ENCODE measurements around the gene COL6A3.

COL6A3 gene

GRCh38 chr2:237450583-237450982 is 36.6 kb upstream of the COL6A3 start:
- TF ChIP-seq, protein P1, sequence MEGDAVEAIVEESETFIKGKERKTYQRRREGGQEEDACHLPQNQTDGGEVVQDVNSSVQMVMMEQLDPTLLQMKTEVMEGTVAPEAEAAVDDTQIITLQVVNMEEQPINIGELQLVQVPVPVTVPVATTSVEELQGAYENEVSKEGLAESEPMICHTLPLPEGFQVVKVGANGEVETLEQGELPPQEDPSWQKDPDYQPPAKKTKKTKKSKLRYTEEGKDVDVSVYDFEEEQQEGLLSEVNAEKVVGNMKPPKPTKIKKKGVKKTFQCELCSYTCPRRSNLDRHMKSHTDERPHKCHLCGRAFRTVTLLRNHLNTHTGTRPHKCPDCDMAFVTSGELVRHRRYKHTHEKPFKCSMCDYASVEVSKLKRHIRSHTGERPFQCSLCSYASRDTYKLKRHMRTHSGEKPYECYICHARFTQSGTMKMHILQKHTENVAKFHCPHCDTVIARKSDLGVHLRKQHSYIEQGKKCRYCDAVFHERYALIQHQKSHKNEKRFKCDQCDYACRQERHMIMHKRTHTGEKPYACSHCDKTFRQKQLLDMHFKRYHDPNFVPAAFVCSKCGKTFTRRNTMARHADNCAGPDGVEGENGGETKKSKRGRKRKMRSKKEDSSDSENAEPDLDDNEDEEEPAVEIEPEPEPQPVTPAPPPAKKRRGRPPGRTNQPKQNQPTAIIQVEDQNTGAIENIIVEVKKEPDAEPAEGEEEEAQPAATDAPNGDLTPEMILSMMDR (IDR thresholded peaks at IDR 0.05): no peak
- Histone ChIP-seq H3K27me3 (peaks cover 8% of the 10 kb centered on the region), H3K4me1 (ENCODE audit: control insufficient read depth in 1 of 2, insufficient read depth in 1 of 2, low read depth in 1 of 2, low read length in 1 of 2) (no peaks in the 10 kb centered on the region), H3K27ac (no peak overlapping the region), H3K36me3 (no peaks in the 10 kb centered on the region), H3K4me3 (ENCODE audit: low read depth in 1 of 2, low read length in 1 of 2) (no peak overlapping the region), H3K9me3 (no peaks in the 10 kb centered on the region)

GRCh38 chr2:237450108-237450507 is 36.1 kb upstream of the COL6A3 start:
- TF ChIP-seq, protein P1 (IDR thresholded peaks at IDR 0.05): no peak
- H3K9me3 ChIP-seq: no peaks in the 10 kb centered on the region
- H3K4me3 ChIP-seq (ENCODE audit: low read depth in 1 of 2, low read length in 1 of 2): no peak overlapping the region
- H3K27me3 ChIP-seq: peaks cover 8% of the 10 kb centered on the region
- H3K4me1 ChIP-seq (ENCODE audit: control insufficient read depth in 1 of 2, insufficient read depth in 1 of 2, low read depth in 1 of 2, low read length in 1 of 2): no peaks in the 10 kb centered on the region
- no peaks in the 10 kb centered on the region for H3K36me3 ChIP-seq
- no peak overlapping the region for H3K27ac ChIP-seq

GRCh38 chr2:237449193-237449881 is 35.4 kb upstream of the COL6A3 start:
- peaks cover 8% of the 10 kb centered on the region for H3K27me3 ChIP-seq
- H3K27ac ChIP-seq: no peak overlapping the region
- H3K4me3 ChIP-seq (ENCODE audit: low read depth in 1 of 2, low read length in 1 of 2): no peak overlapping the region
- no peaks in the 10 kb centered on the region for H3K4me1 ChIP-seq (ENCODE audit: control insufficient read depth in 1 of 2, insufficient read depth in 1 of 2, low read depth in 1 of 2, low read length in 1 of 2)
- no peaks in the 10 kb centered on the region for H3K36me3 ChIP-seq
- no peaks in the 10 kb centered on the region for H3K9me3 ChIP-seq
- TF ChIP-seq, protein P1 (IDR thresholded peaks at IDR 0.05): no peak

DNA sequence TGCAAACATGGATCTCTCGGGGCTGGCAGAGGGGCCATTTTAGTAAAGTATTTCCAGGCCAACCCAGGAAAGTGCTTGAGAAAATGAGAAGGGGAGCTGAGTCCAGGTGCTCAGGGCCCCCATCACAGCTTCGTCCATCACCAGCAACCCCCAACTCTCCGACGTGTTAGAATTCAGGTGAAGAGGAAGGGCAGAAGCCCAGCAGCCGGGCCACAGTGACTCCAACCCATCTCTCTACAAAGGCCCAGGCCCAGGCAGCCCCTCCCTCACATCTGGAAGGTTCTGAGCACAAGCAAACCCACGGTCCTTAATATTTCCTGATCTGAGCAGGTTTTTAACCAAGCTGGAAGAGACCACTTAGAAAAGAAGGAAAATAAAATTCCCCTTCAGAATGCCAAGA is 34.7 kb upstream of the COL6A3 start:
- TF ChIP-seq, protein P1 (IDR thresholded peaks at IDR 0.05): no peak
- Histone ChIP-seq H3K4me1 (ENCODE audit: control insufficient read depth in 1 of 2, insufficient read depth in 1 of 2, low read depth in 1 of 2, low read length in 1 of 2) (no peaks in the 10 kb centered on the region), H3K27me3 (peaks cover 8% of the 10 kb centered on the region), H3K36me3 (no peaks in the 10 kb centered on the region), H3K4me3 (ENCODE audit: low read depth in 1 of 2, low read length in 1 of 2) (no peak overlapping the region), H3K9me3 (no peaks in the 10 kb centered on the region), H3K27ac (no peak overlapping the region)

GRCh38 chr2:237448171-237448570 is 34.2 kb upstream of the COL6A3 start:
- Histone ChIP-seq H3K9me3 (no peaks in the 10 kb centered on the region), H3K27ac (no peak overlapping the region), H3K4me3 (ENCODE audit: low read depth in 1 of 2, low read length in 1 of 2) (no peak overlapping the region), H3K36me3 (no peaks in the 10 kb centered on the region), H3K27me3 (peaks cover 8% of the 10 kb centered on the region), H3K4me1 (ENCODE audit: control insufficient read depth in 1 of 2, insufficient read depth in 1 of 2, low read depth in 1 of 2, low read length in 1 of 2) (no peaks in the 10 kb centered on the region)
- TF ChIP-seq, protein P1 (IDR thresholded peaks at IDR 0.05): no peak

Measured in neutrophil (primary cell).